ENCODE data around the gene PAPPA2.

GRCh38 chr1:176794897-176795508 lies 332.0 kb downstream of the PAPPA2 start:
- no peak for TF ChIP-seq USF2 (IDR thresholded peaks at IDR 0.05; ENCODE audit: low read depth, low read length)
- no peak for TF ChIP-seq CTCF (conservative IDR thresholded peaks at IDR 0.05; ENCODE audit: low read depth, low read length)
- no peak for TF ChIP-seq RCOR1 (IDR thresholded peaks at IDR 0.05; ENCODE audit: insufficient replicate concordance, low read length)
- TF ChIP-seq NFE2L2 (IDR thresholded peaks at IDR 0.05; ENCODE audit: low read depth, low read length): no peak
- TF ChIP-seq POLR2A (IDR thresholded peaks at IDR 0.05; ENCODE audit: low read depth, low read length): no peak
- TF ChIP-seq MAZ (IDR thresholded peaks at IDR 0.05; ENCODE audit: borderline replicate concordance, low read depth, low read length): no peak
- no peak for TF ChIP-seq RFX5 (IDR thresholded peaks at IDR 0.05; ENCODE audit: low read depth, low read length)
